HEK293 (cell line): Measurements from ENCODE around the gene IRAK2.

Experiments
- CTCF ChIP-seq: fragments of 450-650 bp; formaldehyde crosslinking; IDR thresholded peaks from 2 replicates; pipeline ENCODE4 v1.5.1; 2016; ENCODE audit warnings: missing biosample characterization, missing genetic modification characterization
- GLI4 ChIP-seq: fragments of 450-650 bp; formaldehyde crosslinking; IDR thresholded peaks from 2 replicates; pipeline ENCODE4 v1.5.1; 2016; ENCODE audit warnings: missing biosample characterization, missing genetic modification characterization
- KLF1 ChIP-seq: fragments of 450-650 bp; formaldehyde crosslinking; IDR thresholded peaks from 2 replicates; pipeline ENCODE4 v1.5.1; 2016; ENCODE audit warnings: missing biosample characterization, missing genetic modification characterization
- MZF1 ChIP-seq: fragments of 450-650 bp; formaldehyde crosslinking; IDR thresholded peaks from 2 replicates; pipeline ENCODE4 v1.5.1; 2017; ENCODE audit warnings: missing biosample characterization, missing genetic modification characterization, borderline replicate concordance
- PATZ1 ChIP-seq: fragments of 450-650 bp; formaldehyde crosslinking; IDR thresholded peaks from 2 replicates; pipeline ENCODE4 v1.5.1; 2016; ENCODE audit warnings: missing biosample characterization, missing genetic modification characterization
- PRDM1 ChIP-seq: fragments of 450-650 bp; formaldehyde crosslinking; IDR thresholded peaks from 2 replicates; pipeline ENCODE4; 2016; ENCODE audit warnings: missing biosample characterization, missing genetic modification characterization
- PRDM2 ChIP-seq: fragments of 450-650 bp; formaldehyde crosslinking; IDR thresholded peaks from 2 replicates; pipeline ENCODE4 v1.5.1; 2016; ENCODE audit warnings: missing biosample characterization, missing genetic modification characterization, borderline replicate concordance
- REPIN1 ChIP-seq: fragments of 450-650 bp; formaldehyde crosslinking; IDR thresholded peaks from 2 replicates; pipeline ENCODE4 v1.5.1; 2017; ENCODE audit warnings: missing biosample characterization, missing genetic modification characterization, low read depth
- SCRT1 ChIP-seq: fragments of 450-650 bp; formaldehyde crosslinking; IDR thresholded peaks from 2 replicates; pipeline ENCODE4 v1.5.1; 2016; ENCODE audit warnings: missing biosample characterization, missing genetic modification characterization, borderline replicate concordance
- SP7 ChIP-seq: fragments of 450-650 bp; formaldehyde crosslinking; IDR thresholded peaks from 2 replicates; pipeline ENCODE4 v1.5.1; 2016; ENCODE audit warnings: missing biosample characterization, missing genetic modification characterization
- TCF7L2 ChIP-seq: IDR thresholded peaks from 2 replicates; pipeline ENCODE4 v1.6.1; 2011; ENCODE audit warnings: low read depth, mild to moderate bottlenecking, inconsistent platforms, low read length, moderate library complexity, borderline replicate concordance
- ZBTB1 ChIP-seq: fragments of 450-650 bp; formaldehyde crosslinking; IDR thresholded peaks from 2 replicates; pipeline ENCODE4 v1.5.1; 2016; ENCODE audit warnings: missing biosample characterization, missing genetic modification characterization
- ZBTB11 ChIP-seq: fragments of 450-650 bp; formaldehyde crosslinking; conservative IDR thresholded peaks from 2 replicates; pipeline ENCODE4 v1.5.1; 2016; ENCODE audit warnings: low read depth, missing biosample characterization, missing genetic modification characterization
- ZBTB21 ChIP-seq: fragments of 450-650 bp; formaldehyde crosslinking; IDR thresholded peaks from 2 replicates; pipeline ENCODE4 v1.5.1; 2017; ENCODE audit warnings: missing biosample characterization, missing genetic modification characterization
- ZBTB6 ChIP-seq: fragments of 450-650 bp; formaldehyde crosslinking; IDR thresholded peaks from 2 replicates; pipeline ENCODE4 v1.5.1; 2017; ENCODE audit warnings: missing biosample characterization, missing genetic modification characterization
- ZNF114 ChIP-seq: fragments of 450-650 bp; formaldehyde crosslinking; IDR thresholded peaks from 2 replicates; pipeline ENCODE4 v1.5.0; 2017; ENCODE audit warnings: missing biosample characterization, missing genetic modification characterization
- ZNF175 ChIP-seq: fragments of 450-650 bp; formaldehyde crosslinking; IDR thresholded peaks from 2 replicates; pipeline ENCODE4 v1.5.1; 2016; ENCODE audit warnings: missing biosample characterization, missing genetic modification characterization
- ZNF549 ChIP-seq: fragments of 450-650 bp; IDR thresholded peaks from 2 replicates; pipeline ENCODE4 v1.5.1; 2018; ENCODE audit warnings: missing biosample characterization, missing genetic modification characterization, mild to moderate bottlenecking, inconsistent platforms, moderate library complexity
- ZNF561 ChIP-seq: fragments of 450-650 bp; IDR thresholded peaks from 2 replicates; pipeline ENCODE4 v1.5.1; 2018; ENCODE audit warnings: missing biosample characterization, missing genetic modification characterization, borderline replicate concordance
- ZNF768 ChIP-seq: fragments of 450-650 bp; formaldehyde crosslinking; IDR thresholded peaks from 2 replicates; pipeline ENCODE4 v1.5.1; 2018; ENCODE audit warnings: missing biosample characterization, mild to moderate bottlenecking, missing genetic modification characterization
- ZSCAN5A ChIP-seq: fragments of 450-650 bp; formaldehyde crosslinking; IDR thresholded peaks from 2 replicates; pipeline ENCODE4 v1.5.1; 2016; ENCODE audit warnings: missing biosample characterization, missing genetic modification characterization

Gene IRAK2

GRCh38 chr3:10224794-10225665, 60.3 kb downstream of the IRAK2 start (continued):
- TF ChIP-seq ZBTB6 (tag by site-specific recombination) (no peak), GLI4 (tag by site-specific recombination) (no peak), SP7 (tag by site-specific recombination) (peak; percentile 44; the same call in 1 of the 2 replicates), SCRT1 (no peak), PATZ1 (tag by site-specific recombination) (peak; percentile 66), ZNF175 (no peak), ZNF768 (tag by site-specific recombination) (no peak), ZBTB11 (tag by site-specific recombination) (peak; percentile 62), ZNF549 (tag by site-specific recombination) (no peak), MZF1 (tag by site-specific recombination) (peak; percentile 77; the same call in 1 of the 2 replicates), REPIN1 (no peak), ZBTB21 (tag by site-specific recombination) (no peak), ZBTB1 (tag by site-specific recombination) (no peak), KLF1 (tag by site-specific recombination) (peak; percentile 59), ZNF114 (tag by site-specific recombination) (no peak), PRDM2 (tag by site-specific recombination) (no peak), TCF7L2 (no peak), CTCF (tag by site-specific recombination) (peak; percentile 70), PRDM1 (tag by site-specific recombination) (0 out of 2 replicates have a peak, but pooled peaks have one; percentile 11), ZNF561 (tag by site-specific recombination) (no peak; the same call in 1 of the 2 replicates), ZSCAN5A (tag by site-specific recombination) (no peak)
